WTC11 (cell line): ENCODE data around the gene SNHG17. TPM values are rescaled to one million over a fixed set of nuclear protein-coding genes. Genes with fewer than 3 reads are reported as not detected.
A peak's percentile ranks its signal among the peaks of the same experiment; 100 is the strongest.

Experiments
- ATAC-seq: fragments of 200-7000 bp; cut with Tn5 transposase; 2 replicates; pipeline ENCODE4 v1.10.0; 2021; ENCODE audit warnings: mild to moderate bottlenecking, moderate library complexity
- CTCF ChIA-PET: fragments of 300-600 bp; sonication (Branson Sonifier 250); formaldehyde crosslinking; loops from one replicate; lab custom pipeline; 2021; ENCODE audit warnings: antibody characterized with exemption; lab: Charles Lee
- POLR2A ChIA-PET: fragments of 350-600 bp; sonication (Branson Sonifier 250); formaldehyde crosslinking; loops from one replicate; lab custom pipeline; 2021; ENCODE audit warnings: antibody characterized with exemption; lab: Charles Lee
- DNase-seq: peaks from one replicate; pipeline ENCODE4 v3.0.0; 2021; ENCODE audit warnings: low spot score
- H3K27ac Mint-ChIP-seq: 2 replicates; pipeline ENCODE4 v1.8.0; 2021; ENCODE audit warnings: mixed read lengths
- H3K27me3 Mint-ChIP-seq: 2 replicates; pipeline ENCODE4 v1.8.0; 2021; ENCODE audit warnings: low read depth, mild to moderate bottlenecking, moderate library complexity, mixed read lengths
- H3K36me3 Mint-ChIP-seq: 2 replicates; pipeline ENCODE4 v1.8.0; 2021; ENCODE audit warnings: mixed read lengths
- H3K4me1 Mint-ChIP-seq: 2 replicates; pipeline ENCODE4 v1.8.0; 2022; ENCODE audit warnings: mixed read lengths
- H3K4me3 Mint-ChIP-seq: 2 replicates; pipeline ENCODE4 v1.8.0; 2021; ENCODE audit warnings: mild to moderate bottlenecking, moderate library complexity, mixed read lengths
- H3K9me3 Mint-ChIP-seq: 2 replicates; pipeline ENCODE4 v1.8.0; 2021; ENCODE audit warnings: mixed read lengths
- AR ChIP-seq: fragments of 250-450 bp; sonication (Bioruptor Pico); IDR thresholded peaks from 2 replicates; pipeline ENCODE4 v1.9.0; 2021; ENCODE audit warnings: mild to moderate bottlenecking
- CREM ChIP-seq: sonication (generic); formaldehyde crosslinking; IDR thresholded peaks from 2 replicates; pipeline ENCODE4 v1.8.1; 2022; ENCODE audit warnings: mild to moderate bottlenecking, missing genetic modification reagents, moderate library complexity
- ERG ChIP-seq: fragments of 250-450 bp; sonication (Bioruptor Pico); IDR thresholded peaks from 2 replicates; pipeline ENCODE4 v1.8.0; 2021; ENCODE audit warnings: mild to moderate bottlenecking
- ESRRA ChIP-seq: sonication (generic); formaldehyde crosslinking; IDR thresholded peaks from 2 replicates; pipeline ENCODE4 v1.8.1; 2022; ENCODE audit warnings: mild to moderate bottlenecking, missing genetic modification reagents, borderline replicate concordance
- FOXP1 ChIP-seq: sonication (generic); formaldehyde crosslinking; IDR thresholded peaks from 2 replicates; pipeline ENCODE4 v1.8.0; 2022; ENCODE audit warnings: missing genetic modification reagents, mild to moderate bottlenecking, moderate library complexity, borderline replicate concordance
- GABPB1 ChIP-seq: sonication (generic); formaldehyde crosslinking; IDR thresholded peaks from 2 replicates; pipeline ENCODE4 v1.8.1; 2023; ENCODE audit warnings: mild to moderate bottlenecking, missing genetic modification reagents
- GTF2I ChIP-seq: fragments of 250-450 bp; sonication (Bioruptor Pico); conservative IDR thresholded peaks from 2 replicates; pipeline ENCODE4 v1.4.0; 2021; ENCODE audit warnings: mild to moderate bottlenecking
- IRF1 ChIP-seq: sonication (generic); formaldehyde crosslinking; IDR thresholded peaks from 2 replicates; pipeline ENCODE4 v1.8.0; 2023; ENCODE audit warnings: missing genetic modification reagents
- JUN ChIP-seq: sonication (generic); formaldehyde crosslinking; IDR thresholded peaks from 2 replicates; pipeline ENCODE4 v1.8.0; 2023; ENCODE audit warnings: mild to moderate bottlenecking, missing genetic modification reagents
- NFYB ChIP-seq: sonication (generic); formaldehyde crosslinking; conservative IDR thresholded peaks from 2 replicates; pipeline ENCODE4 v1.8.0; 2022; ENCODE audit warnings: low read depth, missing genetic modification reagents
- NR2C2 ChIP-seq: sonication (generic); formaldehyde crosslinking; IDR thresholded peaks from 2 replicates; pipeline ENCODE4 v1.8.0; 2022; ENCODE audit warnings: mild to moderate bottlenecking, missing genetic modification reagents
- OVOL2 ChIP-seq: fragments of 250-450 bp; sonication (Bioruptor Pico); IDR thresholded peaks from 2 replicates; pipeline ENCODE4 v1.9.0; 2021; ENCODE audit warnings: mild to moderate bottlenecking, borderline replicate concordance
- SOX15 ChIP-seq: fragments of 250-450 bp; sonication (Bioruptor Pico); IDR thresholded peaks from 2 replicates; pipeline ENCODE4 v1.9.0; 2021; ENCODE audit warnings: mild to moderate bottlenecking
- SP1 ChIP-seq: sonication (generic); formaldehyde crosslinking; conservative IDR thresholded peaks from 2 replicates; pipeline ENCODE4 v1.8.1; 2022; ENCODE audit warnings: missing genetic modification reagents
- USF2 ChIP-seq: sonication (generic); formaldehyde crosslinking; IDR thresholded peaks from 2 replicates; pipeline ENCODE4 v1.8.1; 2023; ENCODE audit warnings: mild to moderate bottlenecking, missing genetic modification reagents, moderate library complexity
- ZNF138 ChIP-seq: sonication (generic); formaldehyde crosslinking; conservative IDR thresholded peaks from 2 replicates; pipeline ENCODE4 v1.8.1; 2022; ENCODE audit warnings: mild to moderate bottlenecking, moderate library complexity, missing genetic modification reagents
- ZNF219 ChIP-seq: sonication (generic); formaldehyde crosslinking; IDR thresholded peaks from 2 replicates; pipeline ENCODE4 v1.8.0; 2023; ENCODE audit warnings: missing genetic modification reagents, mild to moderate bottlenecking, borderline replicate concordance
- ZNF416 ChIP-seq: fragments of 250-450 bp; sonication (Bioruptor Pico); IDR thresholded peaks from 2 replicates; pipeline ENCODE4 v1.9.0; 2021; ENCODE audit warnings: mild to moderate bottlenecking, inconsistent platforms
- ZNF423 ChIP-seq: fragments of 250-450 bp; sonication (Bioruptor Pico); IDR thresholded peaks from 2 replicates; pipeline ENCODE4 v2.1.2; 2022; ENCODE audit warnings: mild to moderate bottlenecking, moderate library complexity
- ZNF512 ChIP-seq: sonication (generic); formaldehyde crosslinking; IDR thresholded peaks from 2 replicates; pipeline ENCODE4 v1.8.1; 2022; ENCODE audit warnings: missing genetic modification reagents, borderline replicate concordance
- total RNA-seq: library from RNA; stranded (reverse); gene quantifications from 3 replicates; pipeline ENCODE4 v1.2.3, GENCODE V29; 2021
- TF ChIP-seq, protein P1 (sequence below): sonication (generic); formaldehyde crosslinking; IDR thresholded peaks from 2 replicates; pipeline ENCODE4 v1.8.0; 2022; ENCODE audit warnings: mild to moderate bottlenecking, missing genetic modification reagents
- TF ChIP-seq, protein P2 (sequence below): fragments of 250-450 bp; sonication (Bioruptor Pico); IDR thresholded peaks from 2 replicates; pipeline ENCODE4 v2.1.2; 2022; ENCODE audit warnings: mild to moderate bottlenecking, moderate library complexity

SNHG17 gene
- total RNA-seq, 1 experiment from 2014 or later = 71.6 TPM

DNA sequence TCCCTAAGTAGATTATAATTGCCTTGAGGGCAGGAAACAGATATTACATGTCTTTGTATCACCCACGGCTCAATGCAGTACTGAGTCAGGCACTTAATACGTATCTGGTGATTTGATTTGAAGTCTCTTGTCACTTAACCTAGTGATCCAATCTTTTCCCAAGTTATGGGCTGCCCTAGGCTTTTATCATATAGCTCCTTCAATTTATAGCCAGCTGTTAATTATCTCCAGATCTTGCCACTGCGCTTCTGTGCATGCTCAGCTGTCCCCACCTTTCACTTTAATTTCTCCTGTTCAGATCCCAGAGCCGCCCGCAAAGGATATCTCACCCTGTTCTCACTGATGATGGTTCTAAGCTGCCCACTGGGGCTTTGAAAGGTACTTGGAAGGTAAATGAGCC lies 41.9 kb downstream of the SNHG17 start (continued):
- TF ChIP-seq ZNF512 (CRISPR knock-in tag) = no peak

DNA sequence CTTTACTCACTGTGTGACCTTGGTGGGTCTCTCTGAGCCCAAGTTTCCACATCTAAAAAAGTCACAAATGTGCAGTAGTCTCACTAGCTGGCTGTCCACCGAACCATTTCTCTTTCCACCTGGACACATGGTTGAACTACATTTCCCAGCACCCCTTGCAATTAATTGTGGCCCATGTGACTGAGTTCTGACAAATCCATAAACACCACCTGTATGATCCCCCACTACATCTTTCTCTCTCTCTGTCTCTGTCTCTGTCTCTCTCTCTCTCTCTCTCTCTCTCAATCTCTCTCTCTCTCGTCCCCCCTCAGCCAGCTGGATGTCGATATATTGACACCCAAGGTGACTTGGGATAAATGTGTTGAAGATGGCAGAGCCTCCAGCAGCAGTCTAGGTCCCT lies 42.8 kb downstream of the SNHG17 start:
- no peaks in the 10 kb centered on the region for H3K36me3 Mint-ChIP-seq
- H3K27ac Mint-ChIP-seq = no peak overlapping the region
- CTCF ChIA-PET = interaction anchor here (0.9 to 1.7 kb wide), 4 partner anchors 16 to 68 kb away, joined by 3 to 6 read pairs (median 4); no protein-coding TSS in a partner anchor
- POLR2A ChIA-PET = no interaction called here
- ATAC-seq (peak; percentile 89), DNase-seq (no peak)
- H3K4me3 Mint-ChIP-seq = no peak overlapping the region
- peaks cover 10% of the 10 kb centered on the region for H3K9me3 Mint-ChIP-seq
- no peaks in the 10 kb centered on the region for H3K27me3 Mint-ChIP-seq
- no peak for TF ChIP-seq ZNF423 (CRISPR knock-in tag)
- TF ChIP-seq, protein P1, sequence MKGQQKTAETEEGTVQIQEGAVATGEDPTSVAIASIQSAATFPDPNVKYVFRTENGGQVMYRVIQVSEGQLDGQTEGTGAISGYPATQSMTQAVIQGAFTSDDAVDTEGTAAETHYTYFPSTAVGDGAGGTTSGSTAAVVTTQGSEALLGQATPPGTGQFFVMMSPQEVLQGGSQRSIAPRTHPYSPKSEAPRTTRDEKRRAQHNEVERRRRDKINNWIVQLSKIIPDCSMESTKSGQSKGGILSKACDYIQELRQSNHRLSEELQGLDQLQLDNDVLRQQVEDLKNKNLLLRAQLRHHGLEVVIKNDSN (CRISPR knock-in tag) = peak; percentile 95
- TF ChIP-seq GABPB1 (CRISPR knock-in tag) = no peak
- peak; percentile 95 for TF ChIP-seq USF2 (CRISPR knock-in tag)
- TF ChIP-seq OVOL2 (CRISPR knock-in tag) = no peak
- no peak for TF ChIP-seq ZNF138 (CRISPR knock-in tag)
- no peaks in the 10 kb centered on the region for H3K4me1 Mint-ChIP-seq

DNA sequence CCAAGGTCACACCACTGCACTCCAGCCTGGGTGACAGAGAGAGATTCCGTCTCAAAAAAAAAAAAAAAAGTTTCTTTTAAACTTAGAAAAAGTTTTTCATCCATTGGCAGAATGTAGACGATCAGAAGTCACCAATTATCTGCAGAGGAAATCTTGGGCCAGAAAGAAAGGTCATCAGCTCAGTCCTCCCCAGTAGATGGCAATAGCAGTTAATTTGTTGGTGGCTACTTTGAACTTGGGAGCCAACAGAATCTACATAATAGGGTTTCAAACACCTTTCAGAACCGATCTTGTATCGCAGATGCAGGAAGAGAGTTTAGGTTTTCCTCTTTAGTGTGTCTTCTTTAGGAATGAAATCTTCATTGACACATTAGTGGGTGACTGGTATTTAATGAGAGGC lies 47.2 kb downstream of the SNHG17 start:
- Mint-ChIP-seq H3K9me3 (peaks cover 24% of the 10 kb centered on the region), H3K27ac (no peak overlapping the region), H3K4me3 (no peak overlapping the region), H3K27me3 (no peaks in the 10 kb centered on the region), H3K36me3 (no peaks in the 10 kb centered on the region; the same call in 1 of the 2 replicates), H3K4me1 (peaks cover 8% of the 10 kb centered on the region)
- ChIA-PET CTCF (interaction anchor here (1.0 to 2.9 kb wide), 6 partner anchors 19 to 127 kb away, joined by 3 to 20 read pairs (median 4); partner anchors contain the start of gene RALGAPB), POLR2A (no interaction called here)
- TF ChIP-seq SOX15 (CRISPR knock-in tag) (no peak), ZNF416 (CRISPR knock-in tag) (no peak), GTF2I (CRISPR knock-in tag) (no peak), IRF1 (CRISPR knock-in tag) (no peak), FOXP1 (CRISPR knock-in tag) (no peak), NFYB (CRISPR knock-in tag) (no peak), JUN (CRISPR knock-in tag) (no peak), ESRRA (CRISPR knock-in tag) (no peak), ERG (no peak)
- ATAC-seq = no peak; the same call in 1 of the 2 replicates
- DNase-seq = no peak

GRCh38 chr20:38386851-38387250 lies 48.3 kb downstream of the SNHG17 start:
- POLR2A ChIA-PET = no interaction called here
- ATAC-seq = no peak
- CTCF ChIA-PET = interaction anchor here (1.0 to 2.9 kb wide), 5 partner anchors 18 to 86 kb away, joined by 4 to 20 read pairs (median 5); partner anchors contain the start of gene RALGAPB
- Mint-ChIP-seq H3K4me3 (no peak overlapping the region), H3K4me1 (peaks cover 13% of the 10 kb centered on the region), H3K27ac (no peak overlapping the region), H3K9me3 (peaks cover 34% of the 10 kb centered on the region), H3K27me3 (no peaks in the 10 kb centered on the region), H3K36me3 (no peaks in the 10 kb centered on the region; the same call in 1 of the 2 replicates)
- DNase-seq = no peak
- TF ChIP-seq ZNF219 (CRISPR knock-in tag) (no peak), SP1 (CRISPR knock-in tag) (no peak), NFYB (CRISPR knock-in tag) (no peak), CREM (CRISPR knock-in tag) (no peak), AR (CRISPR knock-in tag) (no peak), NR2C2 (no peak)
- TF ChIP-seq, protein P2, sequence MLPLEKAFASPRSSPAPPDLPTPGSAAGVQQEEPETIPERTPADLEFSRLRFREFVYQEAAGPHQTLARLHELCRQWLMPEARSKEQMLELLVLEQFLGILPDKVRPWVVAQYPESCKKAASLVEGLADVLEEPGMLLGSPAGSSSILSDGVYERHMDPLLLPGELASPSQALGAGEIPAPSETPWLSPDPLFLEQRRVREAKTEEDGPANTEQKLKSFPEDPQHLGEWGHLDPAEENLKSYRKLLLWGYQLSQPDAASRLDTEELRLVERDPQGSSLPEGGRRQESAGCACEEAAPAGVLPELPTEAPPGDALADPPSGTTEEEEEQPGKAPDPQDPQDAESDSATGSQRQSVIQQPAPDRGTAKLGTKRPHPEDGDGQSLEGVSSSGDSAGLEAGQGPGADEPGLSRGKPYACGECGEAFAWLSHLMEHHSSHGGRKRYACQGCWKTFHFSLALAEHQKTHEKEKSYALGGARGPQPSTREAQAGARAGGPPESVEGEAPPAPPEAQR (CRISPR knock-in tag) = no peak
